ENCODE results near the gene FZR1. TPM values are rescaled to one million over a fixed set of nuclear protein-coding genes. Genes with fewer than 3 reads are reported as not detected.

The FZR1 gene
- total RNA-seq, 1 donor from 2014 or later = 25.5 TPM

- peaks cover 50% of the 10 kb centered on the region for H3K36me3 ChIP-seq (ENCODE audit: control insufficient read depth, insufficient read depth, low read length)
- H3K27me3 ChIP-seq (ENCODE audit: control insufficient read depth, insufficient read depth, low read length) = no peaks in the 10 kb centered on the region
- FAIRE-seq = no peak
- no peak overlapping the region for H3K4me3 ChIP-seq (ENCODE audit: low read depth, low read length)
- no peak for DNase-seq (ENCODE audit: low read depth)
- no peak for TF ChIP-seq CTCF (IDR thresholded peaks at IDR 0.05; ENCODE audit: insufficient read depth, low read length, severe bottlenecking)
Measured at GRCh38 chr19:3523361-3524077, 17.4 kb downstream of the FZR1 start.

- no peak for TF ChIP-seq CTCF (IDR thresholded peaks at IDR 0.05; ENCODE audit: insufficient read depth, low read length, severe bottlenecking)
- H3K27me3 ChIP-seq (ENCODE audit: control insufficient read depth, insufficient read depth, low read length) = no peaks in the 10 kb centered on the region
- H3K4me3 ChIP-seq (ENCODE audit: low read depth, low read length) = no peak overlapping the region
- H3K36me3 ChIP-seq (ENCODE audit: control insufficient read depth, insufficient read depth, low read length) = peaks cover 46% of the 10 kb centered on the region
- no peak for DNase-seq (ENCODE audit: low read depth)
- no peak for FAIRE-seq
Measured at GRCh38 chr19:3524078-3524842, 18.1 kb downstream of the FZR1 start.

- Histone ChIP-seq H3K4me3 (ENCODE audit: low read depth, low read length) (no peak overlapping the region), H3K36me3 (ENCODE audit: control insufficient read depth, insufficient read depth, low read length) (peaks cover 43% of the 10 kb centered on the region), H3K27me3 (ENCODE audit: control insufficient read depth, insufficient read depth, low read length) (no peaks in the 10 kb centered on the region)
- DNase-seq (ENCODE audit: low read depth) (no peak), FAIRE-seq (no peak)
- TF ChIP-seq CTCF (IDR thresholded peaks at IDR 0.05; ENCODE audit: insufficient read depth, low read length, severe bottlenecking) = no peak
Measured at GRCh38 chr19:3524904-3525451, 18.9 kb downstream of the FZR1 start.

GRCh38 chr19:3526507-3527237 lies 20.6 kb downstream of the FZR1 start:
- DNase-seq (ENCODE audit: low read depth) (no peak), FAIRE-seq (no peak)
- no peaks in the 10 kb centered on the region for H3K27me3 ChIP-seq (ENCODE audit: control insufficient read depth, insufficient read depth, low read length)
- peak; percentile 18 for TF ChIP-seq CTCF (IDR thresholded peaks at IDR 0.05; ENCODE audit: insufficient read depth, low read length, severe bottlenecking)
- no peak overlapping the region for H3K4me3 ChIP-seq (ENCODE audit: low read depth, low read length)
- peaks cover 48% of the 10 kb centered on the region for H3K36me3 ChIP-seq (ENCODE audit: control insufficient read depth, insufficient read depth, low read length)

- Histone ChIP-seq H3K4me3 (ENCODE audit: low read depth, low read length) (no peak overlapping the region), H3K36me3 (ENCODE audit: control insufficient read depth, insufficient read depth, low read length) (peaks cover 44% of the 10 kb centered on the region), H3K27me3 (ENCODE audit: control insufficient read depth, insufficient read depth, low read length) (no peaks in the 10 kb centered on the region)
- TF ChIP-seq CTCF (IDR thresholded peaks at IDR 0.05; ENCODE audit: insufficient read depth, low read length, severe bottlenecking) = no peak
- DNase-seq (ENCODE audit: low read depth) (no peak), FAIRE-seq (no peak)
Measured at GRCh38 chr19:3527238-3527910, 21.3 kb downstream of the FZR1 start.
